WTC11 (cell line): ENCODE results near the gene UTP14C.

ENCODE experiments used
- ATF3 ChIP-seq: sonication (generic); formaldehyde crosslinking; conservative IDR thresholded peaks from 2 replicates; pipeline ENCODE4 v1.8.1; 2022; ENCODE audit warnings: mild to moderate bottlenecking, missing genetic modification reagents
- HMGA2 ChIP-seq: fragments of 250-450 bp; sonication (Bioruptor Pico); IDR thresholded peaks from 2 replicates; pipeline ENCODE4 v1.4.0; 2021; ENCODE audit warnings: mild to moderate bottlenecking, moderate library complexity
- PREB ChIP-seq: sonication (generic); formaldehyde crosslinking; IDR thresholded peaks from 2 replicates; pipeline ENCODE4 v1.8.1; 2022; ENCODE audit warnings: mild to moderate bottlenecking, missing genetic modification reagents, moderate library complexity, borderline replicate concordance
- SMAD3 ChIP-seq: sonication (generic); formaldehyde crosslinking; IDR thresholded peaks from 2 replicates; pipeline ENCODE4 v1.8.0; 2022; ENCODE audit warnings: missing genetic modification reagents, mild to moderate bottlenecking, borderline replicate concordance
- TEAD4 ChIP-seq: sonication (generic); formaldehyde crosslinking; IDR thresholded peaks from 2 replicates; pipeline ENCODE4 v1.8.0; 2022; ENCODE audit warnings: mild to moderate bottlenecking, missing genetic modification reagents
- ZNF512 ChIP-seq: sonication (generic); formaldehyde crosslinking; IDR thresholded peaks from 2 replicates; pipeline ENCODE4 v1.8.1; 2022; ENCODE audit warnings: missing genetic modification reagents, borderline replicate concordance

DNA sequence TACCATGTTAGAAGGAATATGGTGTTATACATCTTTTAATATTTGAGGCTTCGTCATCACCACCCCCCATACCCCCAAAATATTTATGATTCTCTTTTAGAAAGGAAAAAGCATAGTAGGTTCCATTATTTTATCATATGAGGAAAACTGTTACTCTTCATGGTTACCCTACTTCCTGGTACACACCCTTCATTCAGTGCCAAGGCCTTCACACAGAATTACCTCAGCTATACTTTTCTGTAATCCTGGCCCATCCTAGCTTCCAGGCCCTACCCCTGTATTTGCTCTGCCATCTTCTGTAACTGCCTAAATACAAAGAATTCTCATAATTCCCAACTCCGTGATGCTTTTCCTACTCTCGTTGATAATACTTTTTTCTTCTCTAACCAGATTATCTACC, 4.3 kb upstream of the UTP14C start:
- TF ChIP-seq PREB (CRISPR knock-in tag) (no peak), HMGA2 (CRISPR knock-in tag) (no peak), ATF3 (CRISPR knock-in tag) (no peak), SMAD3 (CRISPR knock-in tag) (no peak), TEAD4 (CRISPR knock-in tag) (no peak), ZNF512 (CRISPR knock-in tag) (no peak)
